DOHH2 (cell line): ENCODE results near the gene RAD9B.
"Not testable (repeated sequence)": the region's sequence is repeated elsewhere in the genome, so short reads cannot be mapped to it uniquely, and the experiment has no call there.

Experiments used
- H3F3A ChIP-seq: fragments of 200-600 bp; sonication (generic), shearing (Covaris generic); 2 replicates; pipeline ENCODE4 v1.6.0; 2016; ENCODE audit warnings: antibody characterized with exemption, mild to moderate bottlenecking; ENCODE audit not compliant: control insufficient read depth, insufficient read depth
- H3K27ac ChIP-seq: fragments of 200-600 bp; sonication (generic); 2 replicates; pipeline ENCODE4 v1.5.1; 2014; ENCODE audit warnings: low read depth, mild to moderate bottlenecking, low read length, moderate library complexity
- H3K27me3 ChIP-seq: fragments of 200-600 bp; sonication (generic); 2 replicates; pipeline ENCODE4 v1.6.1; 2014; ENCODE audit warnings: mild to moderate bottlenecking, low read length, mixed read lengths; ENCODE audit not compliant: control insufficient read depth
- H3K36me3 ChIP-seq: fragments of 200-600 bp; sonication (generic); 2 replicates; pipeline ENCODE4 v1.6.1; 2014; ENCODE audit warnings: mild to moderate bottlenecking, low read length, moderate library complexity, mixed read lengths; ENCODE audit not compliant: control insufficient read depth
- H3K4me1 ChIP-seq: fragments of 200-600 bp; sonication (generic); 2 replicates; pipeline ENCODE4 v1.6.1; 2014; ENCODE audit warnings: mild to moderate bottlenecking, low read length, mixed read lengths; ENCODE audit not compliant: control insufficient read depth
- H3K4me2 ChIP-seq: fragments of 200-600 bp; sonication (generic); 2 replicates; pipeline ENCODE4 v1.6.0; 2014; ENCODE audit warnings: mild to moderate bottlenecking, low read length, moderate library complexity
- H3K4me3 ChIP-seq: fragments of 200-600 bp; sonication (generic); 2 replicates; pipeline ENCODE4 v1.5.1; 2014; ENCODE audit warnings: mild to moderate bottlenecking, low read length, mixed read lengths
- H3K79me2 ChIP-seq: fragments of 200-600 bp; sonication (generic); 2 replicates; pipeline ENCODE4 v1.6.1; 2014; ENCODE audit warnings: mild to moderate bottlenecking, low read length, mixed read lengths; ENCODE audit not compliant: control insufficient read depth
- H3K9me2 ChIP-seq: fragments of 200-600 bp; sonication (generic); replicated peaks from 2 replicates; pipeline ENCODE4 v1.6.1; 2014; ENCODE audit warnings: mild to moderate bottlenecking, low read length, mixed read lengths; ENCODE audit not compliant: control insufficient read depth
- H3K9me3 ChIP-seq: fragments of 200-600 bp; sonication (generic); 2 replicates; pipeline ENCODE4 v1.6.1; 2014; ENCODE audit warnings: antibody characterized with exemption, low read length, mixed read lengths; ENCODE audit not compliant: control insufficient read depth, insufficient read depth
- H4K20me1 ChIP-seq: fragments of 200-600 bp; sonication (generic); 2 replicates; pipeline ENCODE4 v1.6.0; 2014; ENCODE audit warnings: low read depth, mild to moderate bottlenecking, antibody characterized with exemption, low read length, moderate library complexity; ENCODE audit not compliant: control insufficient read depth, insufficient read depth
- EZH2phosphoT487 ChIP-seq: fragments of 200-600 bp; sonication (generic); IDR thresholded peaks from 2 replicates; pipeline ENCODE4 v1.6.1; 2017; ENCODE audit warnings: borderline replicate concordance, mild to moderate bottlenecking, antibody characterized with exemption, low read length, moderate library complexity, mixed read lengths
- TF ChIP-seq, protein P1 (sequence below): fragments of 200-600 bp; sonication (generic); IDR thresholded peaks from one replicate; pipeline ENCODE4 v1.5.1; 2014; ENCODE audit warnings: antibody characterized with exemption, mild to moderate bottlenecking, low read depth, low read length; ENCODE audit not compliant: poor library complexity, severe bottlenecking

Gene RAD9B

DNA sequence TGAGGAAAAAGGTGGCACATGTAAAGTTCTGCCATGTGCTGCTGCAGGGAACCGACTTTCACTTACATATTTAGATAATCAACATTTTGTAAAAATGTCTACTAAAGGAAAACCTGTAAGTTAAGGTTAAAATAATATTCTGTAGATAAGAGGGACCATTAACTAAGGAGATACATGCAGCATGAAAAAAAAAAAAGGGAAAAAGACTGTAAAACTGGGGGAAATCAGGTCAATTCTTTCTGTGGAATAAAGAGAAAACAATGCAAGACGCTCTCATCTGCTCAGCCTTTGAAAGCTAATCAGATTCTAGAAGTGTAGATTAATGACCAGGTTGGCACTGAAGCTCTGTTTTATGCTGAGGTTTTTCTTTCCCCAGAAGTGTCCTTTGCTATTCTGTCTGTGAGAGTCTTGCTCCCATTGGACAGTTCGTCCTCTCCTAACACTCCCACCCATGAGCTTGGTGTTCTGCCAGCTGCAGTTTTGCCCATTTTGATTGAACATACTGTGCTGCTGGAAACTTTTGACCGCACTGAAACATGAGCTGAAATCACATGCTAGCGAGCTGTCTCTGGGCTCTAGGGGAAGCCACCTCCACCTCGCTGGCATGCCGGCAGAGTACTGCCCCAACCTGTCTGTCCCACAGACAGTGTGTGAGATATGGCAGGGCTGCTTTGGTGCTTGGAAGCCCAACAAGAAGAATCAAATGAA is 41.3 kb downstream of the RAD9B start:
- Histone ChIP-seq H3K9me3 (no peaks in the 10 kb centered on the region), H3K4me3 (no peak overlapping the region), H3K36me3 (peaks cover 77% of the 10 kb centered on the region)

DNA sequence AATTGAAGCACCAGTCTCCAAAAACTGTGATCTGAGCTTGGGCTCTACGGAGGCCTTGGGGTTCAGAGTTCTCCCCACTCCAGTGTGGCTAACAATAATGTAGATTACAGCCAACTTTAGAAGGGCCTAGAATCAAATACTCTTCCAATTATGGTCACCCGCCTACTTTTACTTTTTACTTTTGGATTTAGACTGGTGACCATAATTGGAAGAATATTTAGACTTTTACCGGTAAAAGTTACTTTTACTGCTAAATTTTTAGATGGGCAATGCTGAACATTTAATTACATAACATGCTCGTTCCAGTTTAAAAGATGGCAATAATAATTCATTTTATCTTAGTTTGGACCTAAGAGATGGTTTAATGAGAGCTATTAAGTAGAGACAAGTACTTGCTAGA is 41.8 kb downstream of the RAD9B start:
- H3K27me3 ChIP-seq: no peaks in the 10 kb centered on the region
- H3K79me2 ChIP-seq: peaks cover 75% of the 10 kb centered on the region
- H3K4me3 ChIP-seq: no peak overlapping the region
- H3K27ac ChIP-seq: no peak overlapping the region
- no peaks in the 10 kb centered on the region for H3K9me2 ChIP-seq
- H3K4me1 ChIP-seq: no peaks in the 10 kb centered on the region
- no peaks in the 10 kb centered on the region for H3K9me3 ChIP-seq
- H3F3A ChIP-seq: peaks cover 10% of the 10 kb centered on the region; the same call in 1 of the 2 replicates
- no peak overlapping the region for H3K4me2 ChIP-seq
- H4K20me1 ChIP-seq: peaks cover 4% of the 10 kb centered on the region; the same call in 1 of the 2 replicates
- H3K36me3 ChIP-seq: peaks cover 77% of the 10 kb centered on the region
- TF ChIP-seq EZH2phosphoT487: no peak
- TF ChIP-seq, protein P1, sequence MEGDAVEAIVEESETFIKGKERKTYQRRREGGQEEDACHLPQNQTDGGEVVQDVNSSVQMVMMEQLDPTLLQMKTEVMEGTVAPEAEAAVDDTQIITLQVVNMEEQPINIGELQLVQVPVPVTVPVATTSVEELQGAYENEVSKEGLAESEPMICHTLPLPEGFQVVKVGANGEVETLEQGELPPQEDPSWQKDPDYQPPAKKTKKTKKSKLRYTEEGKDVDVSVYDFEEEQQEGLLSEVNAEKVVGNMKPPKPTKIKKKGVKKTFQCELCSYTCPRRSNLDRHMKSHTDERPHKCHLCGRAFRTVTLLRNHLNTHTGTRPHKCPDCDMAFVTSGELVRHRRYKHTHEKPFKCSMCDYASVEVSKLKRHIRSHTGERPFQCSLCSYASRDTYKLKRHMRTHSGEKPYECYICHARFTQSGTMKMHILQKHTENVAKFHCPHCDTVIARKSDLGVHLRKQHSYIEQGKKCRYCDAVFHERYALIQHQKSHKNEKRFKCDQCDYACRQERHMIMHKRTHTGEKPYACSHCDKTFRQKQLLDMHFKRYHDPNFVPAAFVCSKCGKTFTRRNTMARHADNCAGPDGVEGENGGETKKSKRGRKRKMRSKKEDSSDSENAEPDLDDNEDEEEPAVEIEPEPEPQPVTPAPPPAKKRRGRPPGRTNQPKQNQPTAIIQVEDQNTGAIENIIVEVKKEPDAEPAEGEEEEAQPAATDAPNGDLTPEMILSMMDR: no peak

More for the DNA sequence above, 41.3 kb downstream of the RAD9B start:
- Histone ChIP-seq H4K20me1 (peaks cover 4% of the 10 kb centered on the region; the same call in 1 of the 2 replicates), H3K27me3 (no peaks in the 10 kb centered on the region), H3K4me1 (no peaks in the 10 kb centered on the region), H3K79me2 (peaks cover 71% of the 10 kb centered on the region), H3F3A (peaks cover 10% of the 10 kb centered on the region; the same call in 1 of the 2 replicates), H3K27ac (no peak overlapping the region), H3K9me2 (no peaks in the 10 kb centered on the region), H3K4me2 (no peak overlapping the region)
- TF ChIP-seq EZH2phosphoT487: no peak

DNA sequence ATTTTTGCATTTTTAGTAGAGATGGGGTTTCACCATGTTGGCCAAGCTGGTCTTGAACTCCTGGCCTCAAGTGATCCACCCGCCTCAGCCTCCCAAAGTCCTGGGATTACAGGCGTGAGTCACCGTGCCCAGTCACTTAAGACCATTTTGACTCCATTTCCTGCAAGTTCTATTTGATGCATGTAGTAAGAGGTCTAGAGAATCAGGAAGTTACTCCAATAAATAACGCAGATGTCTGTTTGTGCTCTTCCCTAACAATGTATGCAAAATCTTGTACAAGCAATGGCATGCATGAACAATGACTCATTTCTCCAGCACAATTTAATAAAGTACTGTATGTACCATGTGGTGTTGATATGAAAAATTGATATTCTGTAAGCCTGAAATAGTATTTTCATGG is 43.1 kb downstream of the RAD9B start:
- not testable (repeated sequence) for H3K27me3 ChIP-seq, H3K9me2 ChIP-seq, H4K20me1 ChIP-seq, H3K4me1 ChIP-seq, H3F3A ChIP-seq, H3K27ac ChIP-seq, H3K4me3 ChIP-seq, H3K9me3 ChIP-seq, H3K4me2 ChIP-seq
- Histone ChIP-seq H3K79me2 (peaks cover 77% of the 10 kb centered on the region), H3K36me3 (peaks cover 74% of the 10 kb centered on the region)

DNA sequence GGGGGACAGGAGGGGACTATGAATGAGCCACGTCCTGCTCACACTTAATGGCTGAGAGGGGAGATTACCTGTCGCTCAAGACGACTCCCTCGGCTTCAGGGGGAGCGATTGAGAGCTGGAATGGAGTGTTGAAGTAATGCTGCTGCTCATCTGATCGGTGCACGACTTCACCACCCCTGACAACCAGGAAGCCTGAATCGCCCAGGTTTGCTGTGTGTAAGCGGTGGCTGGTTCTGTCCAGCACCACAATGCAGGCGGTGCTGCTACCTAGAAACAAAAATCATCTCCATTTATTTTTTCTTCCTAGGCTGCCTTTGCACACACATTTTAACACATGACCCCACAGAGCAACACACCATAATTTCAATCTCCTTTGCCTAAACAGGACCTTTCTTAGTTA is 43.7 kb downstream of the RAD9B start:
- H3K27me3 ChIP-seq: no peaks in the 10 kb centered on the region
- peaks cover 4% of the 10 kb centered on the region; the same call in 1 of the 2 replicates for H4K20me1 ChIP-seq
- no peak overlapping the region for H3K27ac ChIP-seq
- peaks cover 82% of the 10 kb centered on the region for H3K79me2 ChIP-seq
- H3K9me3 ChIP-seq: no peaks in the 10 kb centered on the region
- H3K4me2 ChIP-seq: no peak overlapping the region
- H3K4me1 ChIP-seq: no peaks in the 10 kb centered on the region
- 0 out of 2 replicates have a peak, but pooled peaks cover 2% of the 10 kb centered on the region for H3F3A ChIP-seq
- H3K36me3 ChIP-seq: peaks cover 80% of the 10 kb centered on the region
- H3K9me2 ChIP-seq: no peaks in the 10 kb centered on the region
- no peak for TF ChIP-seq EZH2phosphoT487
- TF ChIP-seq, protein P1: no peak
- H3K4me3 ChIP-seq: no peak overlapping the region
